Psoas muscle (tissue), 8 donors: Measurements from ENCODE around the gene SCAANT1. TPM values are rescaled to one million over a fixed set of nuclear protein-coding genes. Genes with fewer than 3 reads are reported as not detected.

ENCODE experiments used
- ATAC-seq, 4 donors: fragments of 200-7000 bp; cut with Tn5 transposase; one replicate each; pipeline ENCODE4 v1.9.1; 2020; ENCODE audit warnings: moderate library complexity in 3 of 4, mild to moderate bottlenecking in 2 of 4
- DNase-seq, 2 donors: peaks; one replicate each; pipeline ENCODE4 v3.0.0-alpha.2; 2020
- H3K27ac ChIP-seq: fragments of 200-600 bp; one replicate; pipeline ENCODE4 v1.8.0; 2022
- H3K27me3 ChIP-seq, 3 donors: fragments of 200-600 bp in 1 of 3; one replicate each; pipeline versions ENCODE4 v1.6.1 to v1.8.0; 2013 to 2022; ENCODE audit warnings: low read length in 2 of 3, mild to moderate bottlenecking in 2 of 3, moderate library complexity in 1 of 3; ENCODE audit not compliant: insufficient read depth in 3 of 3
- H3K36me3 ChIP-seq, 2 donors: fragments of 200-600 bp in 1 of 2; one replicate each; pipeline versions ENCODE4 v1.6.1 to v1.8.0; 2013 to 2022; ENCODE audit warnings: low read depth in 1 of 2, mild to moderate bottlenecking in 1 of 2, moderate library complexity in 1 of 2; ENCODE audit not compliant: insufficient read depth in 1 of 2
- H3K4me1 ChIP-seq: fragments of 200-600 bp; one replicate; pipeline ENCODE4 v1.8.0; 2022
- H3K4me3 ChIP-seq: fragments of 200-600 bp; one replicate; pipeline ENCODE4 v1.8.0; 2022; ENCODE audit warnings: mild to moderate bottlenecking
- H3K9me3 ChIP-seq: fragments of 200-600 bp; one replicate; pipeline ENCODE4 v1.8.0; 2022
- CTCF ChIP-seq: fragments of 200-600 bp; IDR thresholded peaks from one replicate; pipeline ENCODE4 v1.8.0; 2022; ENCODE audit warnings: antibody characterized with exemption
- WGBS, 3 donors: extraction: QIAGEN DNeasy Blood & Tissue Kit; methylation state at CpG; one replicate each; pipeline versions ENCODE4 v1.1.6 to v1.1.7; 2013; 5-methylcytosine and 5-hydroxymethylcytosine counted together
- intact Hi-C, 2 donors: fragments of 100-400 bp; cut with DNase I; formaldehyde crosslinking; loops; one replicate each; pipeline versions ENCODE4 v1.11.0 to v1.14.2; 2022
- polyA plus RNA-seq, 3 donors: library from polyadenylated mRNA; stranded (reverse); fragments of 200-250 nt; gene quantifications; one replicate each; pipeline ENCODE4 v1.2.3, GENCODE V29; 2013
- total RNA-seq, 4 donors: library from RNA; stranded (reverse); fragmentation: NEBNext Ultra II Directional in 2 of 4; extraction: Animal tissue kit (Norgen Biotek cat#: 25700) in 2 of 4; gene quantifications; one replicate each; pipeline versions ENCODE4 v1.2.1 to v1.2.4, GENCODE V29; 2021 to 2023
- donor health status: healthy with polysubstance abuse.
- donor health status: DM: no; HTN: no; CAD: no; lungs with moderate emphysema.
- donor health status: Bipolar disorder and iron deficiency.
- donor health status: healthy.
- donor health status: DM: yes; HTN: yes; CAD: no.
- donor health status: DM: no; HTN: no; CAD: no.
- donor health status: DM: no; HTN: no; CAD: no.
- donor health status: DM: yes; HTN: yes; CAD: no.

The SCAANT1 gene
- total and polyA plus RNA-seq, 7 donors, result not detected

- Histone ChIP-seq H3K27me3 (no peaks in the 10 kb centered on the region), H3K9me3 (no peaks in the 10 kb centered on the region), H3K4me3 (no peak overlapping the region), H3K4me1 (no peaks in the 10 kb centered on the region), H3K27ac (no peak overlapping the region), H3K36me3 (peaks cover 0 to 1% of the 10 kb centered on the region in 2 donors)
- intact Hi-C loops, result loop anchor here in 1 of 2 donors (5.0 kb wide), 1 partner anchor 39 kb away; no protein-coding TSS in a partner anchor
- no peak for TF ChIP-seq CTCF
- WGBS, 3 donors, result 91 to 96% (median 92%) methylated on average over 4 of the region's 4 CpGs
- DNase-seq (no peak), ATAC-seq (no peak)
These were observed 6.2 kb downstream of the SCAANT1 start for GRCh38 chr3:63905731-63906620.

DNA sequence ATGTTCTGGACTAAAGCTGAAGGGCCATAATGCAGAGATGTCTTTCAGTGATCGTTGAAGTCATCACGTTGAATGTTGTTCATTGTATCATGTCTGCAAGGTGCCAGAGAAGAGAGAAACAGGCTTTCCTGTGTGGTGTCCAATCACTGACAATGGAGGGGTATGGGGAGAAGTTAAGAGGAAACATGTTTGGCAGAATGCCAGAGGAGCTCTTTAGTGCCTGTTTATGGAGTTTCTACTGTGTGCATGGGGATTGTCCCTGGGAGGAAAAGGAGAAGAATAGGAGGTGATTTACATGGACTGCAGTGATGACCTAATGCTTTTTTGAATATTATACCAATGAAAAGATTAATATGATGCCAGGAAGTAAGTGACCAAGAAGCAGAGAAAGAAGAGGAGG, 11.7 kb downstream of the SCAANT1 start:
- 69 to 85% (median 69%) methylated on average over 2 of the region's 2 CpGs for WGBS, 3 donors
- TF ChIP-seq CTCF, result no peak
- no peak overlapping the region for H3K27ac ChIP-seq
- H3K4me3 ChIP-seq, result no peak overlapping the region
- H3K4me1 ChIP-seq, result peaks cover 18% of the 10 kb centered on the region
- intact Hi-C loops, result no loop called here
- H3K36me3 ChIP-seq, result peaks cover 3 to 29% of the 10 kb centered on the region in 2 donors
- no peak for DNase-seq
- no peaks in the 10 kb centered on the region for H3K9me3 ChIP-seq
- no peak for ATAC-seq
- no peaks in the 10 kb centered on the region for H3K27me3 ChIP-seq

GRCh38 chr3:63900010-63900409, 12.2 kb downstream of the SCAANT1 start:
- peaks cover 22% of the 10 kb centered on the region for H3K4me1 ChIP-seq
- 96 to 98% (median 96%) methylated on average over 5 of the region's 5 CpGs for WGBS, 3 donors
- no peak for DNase-seq
- no peaks in the 10 kb centered on the region for H3K27me3 ChIP-seq
- H3K27ac ChIP-seq, result no peak overlapping the region
- intact Hi-C loops, result no loop called here
- H3K4me3 ChIP-seq, result no peak overlapping the region
- no peaks in the 10 kb centered on the region for H3K9me3 ChIP-seq
- H3K36me3 ChIP-seq, result peaks cover 3 to 29% of the 10 kb centered on the region in 2 donors
- TF ChIP-seq CTCF, result no peak
- no peak for ATAC-seq

GRCh38 chr3:63896332-63897030, 15.7 kb downstream of the SCAANT1 start:
- ATAC-seq, result no peak
- intact Hi-C loops, result no loop called here
- Histone ChIP-seq H3K27me3 (no peaks in the 10 kb centered on the region), H3K27ac (no peak overlapping the region), H3K9me3 (no peaks in the 10 kb centered on the region), H3K4me1 (peaks cover 25% of the 10 kb centered on the region), H3K36me3 (peaks cover 3 to 34% of the 10 kb centered on the region in 2 donors), H3K4me3 (no peak overlapping the region)
- DNase-seq, result no peak
- WGBS, 3 donors, result 40 to 64% (median 45%) methylated on average over 1 of the region's 1 CpG
- TF ChIP-seq CTCF, result no peak
